ENCODE measurements around the gene MMRN2.
"Not testable (repeated sequence)": the region's sequence is repeated elsewhere in the genome, so short reads cannot be mapped to it uniquely, and the experiment has no call there.

The MMRN2 gene

GRCh38 chr10:86937502-86938154 lies 19.8 kb downstream of the MMRN2 start:
- DNase-seq, result no peak

- DNase-seq, result no peak
Measured at GRCh38 chr10:86936661-86937501, 20.5 kb downstream of the MMRN2 start.

GRCh38 chr10:86934162-86934711 lies 23.2 kb downstream of the MMRN2 start:
- DNase-seq, result not testable (repeated sequence)

DNA sequence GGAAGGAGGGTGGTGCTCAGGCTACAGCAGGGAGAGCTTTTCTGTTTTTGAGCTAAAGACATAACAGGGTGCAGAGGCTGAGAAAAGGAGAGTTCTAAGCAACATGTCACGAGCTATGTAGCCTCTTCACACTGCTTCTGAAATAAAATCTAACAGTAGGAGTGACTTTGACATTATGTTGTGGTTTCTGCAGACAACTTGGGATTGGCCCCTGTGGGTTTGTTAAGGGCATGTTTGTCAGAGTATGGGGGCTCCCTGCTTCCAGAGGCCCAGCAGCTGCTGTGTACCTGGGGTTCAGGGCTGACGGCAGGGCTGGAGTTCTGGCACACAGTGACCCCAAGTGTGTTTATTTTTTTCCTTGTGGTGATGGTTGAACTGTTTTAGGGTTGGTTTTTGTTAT lies 24.7 kb downstream of the MMRN2 start:
- no peak for DNase-seq

DNA sequence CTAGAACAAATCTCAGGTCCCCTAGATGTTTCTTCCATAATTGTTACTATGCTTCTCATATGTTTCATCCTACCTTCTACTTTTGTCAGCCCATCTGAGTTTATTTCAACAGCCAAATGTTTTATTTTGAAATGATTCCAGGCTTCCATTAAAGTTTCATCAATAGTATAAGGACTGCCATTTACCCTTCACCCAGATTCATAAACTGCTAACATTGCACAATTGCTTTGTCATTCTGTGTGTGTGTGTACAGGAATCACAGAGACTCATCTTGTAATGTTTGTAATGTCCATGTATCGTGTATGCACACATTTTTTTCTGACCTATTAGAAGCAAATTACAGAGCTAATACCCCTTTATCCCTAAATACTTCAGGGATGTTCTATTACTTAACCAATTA lies 25.5 kb downstream of the MMRN2 start:
- DNase-seq, result no peak

- no peak for DNase-seq
Measured at GRCh38 chr10:86929468-86930380, 27.7 kb downstream of the MMRN2 start.

GRCh38 chr10:86922553-86922961 lies 34.9 kb downstream of the MMRN2 start:
- no peak for DNase-seq

GRCh38 chr10:86918022-86918471 lies 39.4 kb downstream of the MMRN2 start:
- no peak for DNase-seq

DNA sequence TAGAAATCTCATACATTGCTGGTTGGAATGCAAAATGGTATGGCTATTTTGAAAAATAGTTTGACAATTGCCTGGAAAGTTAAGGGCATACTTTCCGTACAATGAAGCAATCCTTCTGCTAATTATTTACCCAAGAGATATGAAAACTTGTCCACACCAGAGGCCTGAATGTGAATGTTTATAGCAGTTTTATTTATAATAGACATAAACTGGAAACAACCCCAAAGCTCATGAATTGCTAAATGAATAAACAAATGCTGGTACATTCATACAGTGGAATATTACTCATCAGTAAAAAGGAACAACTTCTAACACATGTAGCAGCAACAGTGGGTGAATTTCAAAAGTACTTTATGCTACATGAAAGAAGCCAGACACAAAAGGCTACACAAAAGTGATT lies 42.7 kb downstream of the MMRN2 start:
- DNase-seq, result no peak

DNA sequence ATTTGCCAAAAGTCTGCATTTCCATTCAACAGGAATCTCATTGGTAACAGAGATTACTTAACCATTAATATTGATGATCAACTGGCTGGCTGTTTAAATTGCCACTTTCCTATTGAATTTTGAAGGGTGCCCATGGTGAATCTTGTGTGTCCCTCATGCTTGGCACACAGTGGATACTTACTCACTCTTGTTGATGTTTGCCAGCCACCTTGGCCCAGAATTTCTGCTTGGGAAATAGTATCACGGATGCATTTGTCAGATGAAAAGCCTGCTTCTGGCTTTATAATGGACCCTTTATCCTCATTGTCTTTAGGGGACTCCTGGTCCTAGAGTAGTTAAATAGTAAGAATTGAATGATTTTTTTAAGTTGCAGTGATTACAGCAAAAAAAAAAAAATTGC lies 52.0 kb downstream of the MMRN2 start:
- no peak for DNase-seq

- DNase-seq, result no peak
Measured at GRCh38 chr10:86904600-86904999, 52.8 kb downstream of the MMRN2 start.

GRCh38 chr10:86900955-86901354 lies 56.5 kb downstream of the MMRN2 start:
- no peak for DNase-seq

- peak; percentile 26 for DNase-seq
Measured at GRCh38 chr10:86899670-86900276, 57.6 kb downstream of the MMRN2 start.

DNA sequence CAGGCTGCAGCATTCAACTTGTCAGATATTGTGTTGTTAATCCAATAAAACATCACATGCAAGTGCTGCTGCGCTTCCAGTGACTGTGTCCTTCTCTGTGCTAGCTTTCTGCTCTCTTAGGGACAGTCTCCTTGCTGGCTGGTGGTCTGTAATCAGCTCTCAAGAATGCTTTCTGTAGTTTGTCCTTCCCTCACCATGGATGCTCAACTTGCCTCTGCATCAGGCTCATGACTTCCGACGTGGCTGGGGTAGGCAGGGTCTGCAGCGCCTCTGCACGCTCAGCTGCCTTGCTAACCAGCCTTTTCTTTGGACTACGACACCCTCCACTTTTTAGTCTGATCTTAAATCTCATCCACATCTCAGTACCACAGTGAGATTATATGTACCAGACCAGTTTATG lies 58.3 kb downstream of the MMRN2 start:
- DNase-seq, result no peak

DNA sequence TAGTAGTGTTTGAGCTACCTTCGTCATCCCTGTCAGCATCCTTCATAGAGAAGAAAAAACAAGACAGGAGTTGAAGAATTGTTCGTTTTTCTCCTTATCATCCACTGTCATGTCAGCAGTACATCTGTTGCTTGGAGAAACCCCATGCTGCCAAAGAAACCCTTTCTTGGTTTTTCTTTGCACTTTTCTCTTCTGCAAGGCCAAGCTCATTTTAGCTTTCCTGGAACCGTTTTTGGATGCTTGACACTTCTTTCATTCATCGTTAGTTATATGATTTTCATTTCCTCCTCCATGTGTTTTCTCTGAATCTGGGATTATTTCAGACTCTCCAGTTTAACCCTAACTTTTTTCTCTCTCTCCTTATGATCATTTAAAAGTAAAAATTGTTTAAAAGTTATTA lies 58.9 kb downstream of the MMRN2 start:
- DNase-seq, result no peak

DNA sequence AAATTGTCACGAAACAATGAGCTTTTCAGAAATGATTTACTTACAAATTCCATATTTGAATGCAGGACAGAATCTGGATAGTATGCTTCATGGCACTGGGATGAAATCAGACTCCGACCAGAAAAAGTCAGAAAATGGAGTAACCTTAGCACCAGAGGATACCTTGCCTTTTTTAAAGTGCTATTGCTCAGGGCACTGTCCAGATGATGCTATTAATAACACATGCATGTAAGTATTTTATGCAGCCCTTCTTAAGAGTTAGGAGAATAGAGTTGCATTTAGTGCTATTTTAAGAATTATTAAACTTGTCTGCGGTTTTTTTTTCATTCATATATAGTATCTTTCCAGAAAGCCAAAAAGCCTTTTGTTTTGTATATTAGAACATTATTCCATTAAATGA lies 67.4 kb downstream of the MMRN2 start:
- DNase-seq, result no peak

- DNase-seq, result no peak
Measured at GRCh38 chr10:86888585-86889381, 68.6 kb downstream of the MMRN2 start.
